HuH-7.5 (cell line): ENCODE results near the gene GLYATL2.

ENCODE experiments used
- DNase-seq: peaks from one replicate; pipeline ENCODE4 v3.0.0; 2011; ENCODE audit warnings: low spot score

Gene GLYATL2

GRCh38 chr11:58844361-58845005, at the start of gene GLYATL2:
GLYATL2 (minus strand) TSS chr11:58844704; CDS start chr11:58839612, 5,092 bp downstream.
- DNase-seq = no peak

GRCh38 chr11:58893899-58894298, 49.4 kb upstream of the GLYATL2 start:
- no peak for DNase-seq

DNA sequence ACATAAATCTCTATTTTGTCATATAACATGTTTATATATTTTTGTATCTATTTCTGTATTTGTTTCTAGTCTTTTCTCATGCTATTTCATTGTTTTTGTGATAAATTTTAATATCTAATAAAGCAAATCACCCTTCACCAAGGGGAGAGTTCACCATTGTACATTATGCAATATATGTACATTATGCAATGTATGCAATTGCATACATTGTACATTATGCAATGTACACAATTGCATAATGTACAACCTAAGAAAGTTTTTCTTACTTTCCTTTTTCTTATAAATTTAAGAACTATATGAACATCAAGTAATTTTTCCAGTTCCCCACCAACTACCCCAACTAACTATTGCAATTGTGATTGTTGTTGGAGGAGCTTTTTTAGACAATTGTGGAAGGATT, 44.1 kb upstream of the GLYATL2 start:
- no peak for DNase-seq

DNA sequence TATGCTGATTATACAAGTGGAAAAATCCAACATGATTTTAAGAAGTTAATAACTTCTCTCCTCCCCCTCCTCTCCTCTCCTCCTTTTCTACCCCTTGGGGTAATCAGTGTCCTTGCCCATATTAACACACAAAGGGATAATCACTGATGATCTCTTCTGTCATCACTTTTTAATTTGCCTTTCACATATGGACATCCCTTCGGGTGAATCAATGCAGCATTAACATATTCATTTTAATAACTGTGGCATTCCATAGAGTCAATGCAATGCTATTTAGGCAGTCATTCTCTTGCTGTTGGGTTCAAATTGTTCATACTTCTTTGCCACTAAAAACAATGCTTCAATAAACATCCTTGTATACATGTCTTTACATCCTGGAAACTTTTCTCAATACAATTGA, 42.9 kb upstream of the GLYATL2 start:
- no peak for DNase-seq

- DNase-seq = no peak
These were observed 36.1 kb upstream of the GLYATL2 start for GRCh38 chr11:58880625-58881024.

- DNase-seq = no peak
These were observed 35.7 kb upstream of the GLYATL2 start for GRCh38 chr11:58880166-58880565.

DNA sequence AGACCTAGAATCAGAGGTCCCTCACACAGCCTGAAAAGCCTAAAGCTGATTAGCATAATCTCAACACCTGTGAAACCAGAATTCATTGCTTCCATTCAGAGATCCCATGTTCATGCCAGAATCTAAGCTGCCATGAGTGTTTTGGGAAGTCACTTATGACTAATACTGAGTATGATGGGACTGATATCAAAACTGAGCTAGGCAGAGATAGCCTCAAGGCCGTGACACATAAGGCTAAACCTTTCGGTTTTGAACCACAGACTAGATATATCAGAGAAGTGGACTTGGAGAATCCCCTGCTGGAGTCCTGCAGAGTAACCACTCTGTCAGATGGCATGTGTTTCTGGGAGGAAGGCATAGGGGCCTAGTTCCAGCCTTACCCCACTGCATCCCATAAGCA, 23.1 kb upstream of the GLYATL2 start:
- no peak for DNase-seq

GRCh38 chr11:58866788-58867187, 22.3 kb upstream of the GLYATL2 start:
- no peak for DNase-seq

DNA sequence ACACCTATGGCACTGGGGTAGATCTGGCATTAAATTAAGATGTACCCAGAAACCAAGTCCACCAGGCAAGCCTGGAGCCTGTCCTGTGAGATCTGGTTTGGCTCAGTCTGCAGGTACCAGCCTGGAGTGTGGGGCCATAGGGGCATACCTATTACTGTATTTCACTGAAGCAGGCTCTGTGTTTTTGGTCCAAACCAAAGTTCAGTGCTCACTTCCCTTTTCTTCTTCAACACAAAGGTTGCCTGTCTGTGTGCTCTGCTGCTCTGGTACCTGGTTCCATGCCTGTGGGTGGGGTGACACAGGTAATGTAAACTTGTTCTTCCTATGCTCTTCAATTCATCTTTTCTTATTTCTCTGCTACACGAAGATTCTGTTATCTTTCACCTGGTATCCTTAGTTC, 19.8 kb upstream of the GLYATL2 start:
- DNase-seq = no peak

GRCh38 chr11:58863697-58864096, 19.2 kb upstream of the GLYATL2 start:
- no peak for DNase-seq

GRCh38 chr11:58861533-58861932, 17.0 kb upstream of the GLYATL2 start:
- DNase-seq = no peak

- no peak for DNase-seq
These were observed 12.3 kb upstream of the GLYATL2 start for GRCh38 chr11:58856806-58857205.

DNA sequence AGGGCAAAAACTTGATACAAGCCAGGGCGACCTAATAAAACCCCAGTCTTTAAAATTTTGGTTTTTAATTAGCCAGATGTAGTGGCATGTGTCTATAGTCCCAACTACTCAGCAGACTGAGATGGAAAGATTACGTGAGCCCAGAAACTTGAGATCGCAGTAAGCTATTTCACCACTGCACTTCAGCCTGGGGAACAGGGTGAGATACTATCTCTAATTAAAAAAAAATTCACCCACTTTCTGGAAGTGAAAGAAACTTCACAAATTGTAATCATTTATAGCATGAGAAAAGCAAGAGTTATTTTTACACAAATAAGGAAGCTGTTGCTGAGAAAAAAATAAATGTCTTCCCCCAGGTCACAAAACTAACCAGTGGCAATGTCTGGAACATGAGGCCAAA, 882 bp upstream of the GLYATL2 start:
- DNase-seq = no peak

DNA sequence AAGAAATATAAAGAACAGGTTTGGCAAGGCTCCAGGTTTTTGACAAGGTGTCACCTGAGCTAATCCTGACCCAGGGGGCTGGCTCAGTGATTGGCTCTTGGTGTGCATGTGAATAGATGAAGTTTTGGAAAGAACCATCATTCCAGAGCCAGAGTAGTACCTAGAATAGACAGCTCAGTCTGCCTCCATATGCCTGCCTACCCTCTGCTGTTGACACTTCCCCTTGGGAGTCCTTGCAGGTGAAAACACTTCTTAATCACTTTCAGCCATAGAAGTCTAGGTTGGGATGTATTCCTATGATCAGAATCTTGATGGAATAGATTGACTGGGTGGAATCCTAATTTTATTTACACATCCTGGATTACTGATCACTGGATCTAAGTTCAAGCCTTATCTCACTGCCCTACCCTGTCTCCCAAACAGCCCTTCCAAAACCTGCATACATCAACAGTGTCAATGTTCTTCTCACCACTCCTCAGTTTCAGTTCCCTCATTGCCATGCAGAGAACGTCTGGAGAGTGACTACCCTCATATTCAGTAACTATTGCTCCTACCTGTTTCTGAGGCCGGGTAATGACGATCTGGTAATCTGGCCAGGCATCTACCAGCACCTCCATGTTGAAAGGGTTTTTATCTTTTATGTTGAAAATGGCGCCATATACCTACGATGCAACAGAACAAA, 6.7 kb downstream of the GLYATL2 start:
- no peak for DNase-seq

DNA sequence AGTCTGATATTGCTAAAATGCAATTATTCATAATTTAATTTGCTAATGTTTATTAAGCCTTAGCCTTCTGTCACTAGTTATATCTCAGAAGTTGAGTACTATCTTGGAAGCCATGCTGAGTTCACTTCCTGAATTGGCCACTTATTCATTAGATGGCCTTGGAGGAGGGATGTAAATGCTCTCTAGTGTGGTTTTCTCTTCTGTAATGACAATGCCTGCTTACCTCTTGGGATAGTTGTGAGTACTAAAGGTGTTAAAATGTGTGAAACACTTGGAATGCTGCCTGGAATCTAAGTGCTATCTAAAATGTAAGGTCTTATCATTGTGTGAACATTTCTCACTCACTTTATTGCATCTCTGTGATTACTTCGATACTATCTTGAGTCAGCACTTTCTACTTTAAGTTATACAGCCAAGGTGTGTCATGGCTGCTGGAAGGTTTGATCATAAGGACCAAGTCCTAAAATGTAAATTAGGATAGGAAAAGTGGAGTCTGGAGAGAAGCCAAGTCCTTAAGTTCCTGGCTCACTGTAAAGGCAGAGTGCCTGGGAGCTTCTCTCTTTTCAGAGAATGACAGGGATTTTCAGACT, 12.4 kb downstream of the GLYATL2 start:
- no peak for DNase-seq

GRCh38 chr11:58830673-58831301, 13.7 kb downstream of the GLYATL2 start:
- DNase-seq = no peak

- DNase-seq = no peak
These were observed 14.7 kb downstream of the GLYATL2 start for GRCh38 chr11:58829786-58830185.

GRCh38 chr11:58813693-58814092, 30.8 kb downstream of the GLYATL2 start:
- no peak for DNase-seq

DNA sequence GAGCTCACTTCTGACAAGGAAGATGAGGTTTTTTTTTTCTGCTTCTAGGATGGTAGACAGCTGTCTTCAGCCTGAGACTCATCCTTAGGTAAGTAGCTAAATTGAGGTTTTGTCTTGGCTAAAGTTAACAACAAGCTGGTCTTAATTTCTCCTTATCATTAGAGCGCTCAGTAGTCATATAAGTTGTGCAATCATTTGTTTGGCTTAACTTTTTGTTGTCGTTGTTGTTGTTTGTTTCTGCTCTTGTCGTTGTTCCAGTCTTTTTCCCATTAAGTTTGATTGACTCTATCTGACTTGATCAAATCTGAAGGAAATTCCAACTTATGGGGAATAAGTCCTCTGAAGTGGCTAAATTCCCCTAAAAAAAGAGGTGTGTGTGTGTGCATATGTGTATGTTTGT, 33.0 kb downstream of the GLYATL2 start:
- no peak for DNase-seq

- DNase-seq = no peak
These were observed 37.2 kb downstream of the GLYATL2 start for GRCh38 chr11:58807343-58807742.

DNA sequence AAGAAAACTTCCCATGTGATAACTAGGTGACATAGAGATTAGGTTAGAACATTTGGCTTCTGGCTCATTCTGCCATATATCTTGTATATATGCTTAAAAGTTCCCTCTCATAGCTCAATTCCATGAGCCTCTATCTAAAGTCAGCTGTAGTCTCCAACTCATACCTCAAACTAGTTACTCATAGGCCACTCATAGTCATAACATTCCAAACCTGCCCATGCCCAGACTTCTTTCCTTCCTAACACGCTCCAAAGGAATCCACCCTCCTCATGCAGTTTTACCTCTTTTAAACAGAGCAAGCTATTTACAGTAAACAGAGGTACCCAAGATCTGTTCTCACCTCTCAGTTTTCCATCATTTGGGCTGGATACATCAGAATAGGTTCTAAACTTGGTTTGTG, 39.4 kb downstream of the GLYATL2 start:
- DNase-seq = no peak

GRCh38 chr11:58801974-58802545, 42.4 kb downstream of the GLYATL2 start:
- DNase-seq = no peak

- DNase-seq = no peak
These were observed 43.2 kb downstream of the GLYATL2 start for GRCh38 chr11:58801302-58801701.
